CD4-positive, alpha-beta T cell (primary cell): ENCODE measurements around the gene PKNOX1. TPM values are rescaled to one million over a fixed set of nuclear protein-coding genes. Genes with fewer than 3 reads are reported as not detected.
"Not testable (repeated sequence)": the region's sequence is repeated elsewhere in the genome, so short reads cannot be mapped to it uniquely, and the experiment has no call there.

ENCODE experiments used
- ATAC-seq: fragments of 200-7000 bp; cut with Tn5 transposase; one replicate; pipeline ENCODE4 v1.10.0; 2022; ENCODE audit warnings: mild to moderate bottlenecking; ENCODE audit not compliant: poor library complexity
- CTCF ChIA-PET: fragments of 350-600 bp; sonication (Branson Sonifier 250); formaldehyde crosslinking; loops from one replicate; lab custom pipeline; 2021; ENCODE audit warnings: antibody characterized with exemption, inconsistent platforms; lab: Charles Lee
- POLR2A ChIA-PET: fragments of 350-600 bp; sonication (Branson Sonifier 250); formaldehyde crosslinking; loops from one replicate; lab custom pipeline; 2021; ENCODE audit warnings: antibody characterized with exemption, inconsistent platforms; lab: Charles Lee
- DNase-seq, 14 experiments: peaks; one replicate each; pipeline ENCODE4 v3.0.0-alpha.2; 2013 to 2020; ENCODE audit warnings: mixed read lengths in 2 of 14
- H3K27ac ChIP-seq, 2 donors: one replicate each; pipeline versions ENCODE4 v1.5.1 to v1.7.0; 2013; ENCODE audit warnings: low read length in 2 of 2, low read depth in 1 of 2, mild to moderate bottlenecking in 1 of 2
- H3K27me3 ChIP-seq, 2 experiments: 1 replicate in 1 of 2; 2 replicates in 1 of 2; pipeline versions ENCODE4 v1.6.1 to v1.7.0; 2013; ENCODE audit warnings: low read length in 2 of 2, control low read depth in 1 of 2, mild to moderate bottlenecking in 1 of 2, moderate library complexity in 1 of 2; ENCODE audit not compliant: insufficient read depth in 2 of 2, control insufficient read depth in 1 of 2
- H3K36me3 ChIP-seq: one replicate; pipeline ENCODE4 v1.6.1; 2013; ENCODE audit warnings: low read length, control low read depth; ENCODE audit not compliant: insufficient read depth
- H3K4me1 ChIP-seq: one replicate; pipeline ENCODE4 v1.6.1; 2013; ENCODE audit warnings: low read length, control low read depth; ENCODE audit not compliant: insufficient read depth
- H3K4me3 ChIP-seq: one replicate; pipeline ENCODE4 v1.5.1; 2013; ENCODE audit warnings: mild to moderate bottlenecking, low read length, moderate library complexity
- H3K9me3 ChIP-seq, 2 experiments: 1 replicate in 1 of 2; 2 replicates in 1 of 2; pipeline versions ENCODE4 v1.6.1 to v1.7.0; 2013; ENCODE audit warnings: low read length in 2 of 2, mild to moderate bottlenecking in 2 of 2, control low read depth in 1 of 2, moderate library complexity in 1 of 2; ENCODE audit not compliant: control insufficient read depth in 1 of 2, insufficient read depth in 1 of 2
- H3K27ac Mint-ChIP-seq: one replicate; pipeline ENCODE4 v1.8.0; 2020; ENCODE audit warnings: mixed read lengths
- H3K27me3 Mint-ChIP-seq: one replicate; pipeline ENCODE4 v1.8.0; 2021; ENCODE audit warnings: mixed read lengths
- H3K36me3 Mint-ChIP-seq: one replicate; pipeline ENCODE4 v1.8.0; 2021; ENCODE audit warnings: low read depth, mixed read lengths
- H3K4me1 Mint-ChIP-seq: one replicate; pipeline ENCODE4 v1.8.0; 2021; ENCODE audit warnings: low read depth, mixed read lengths
- H3K4me3 Mint-ChIP-seq: one replicate; pipeline ENCODE4 v1.8.0; 2020; ENCODE audit warnings: mild to moderate bottlenecking, mixed read lengths
- H3K9me3 Mint-ChIP-seq: one replicate; pipeline ENCODE4 v1.8.0; 2020; ENCODE audit warnings: mixed read lengths
- intact Hi-C, 2 experiments: fragments of 100-400 bp; cut with DNase I in 1 of 2; cut with micrococcal nuclease in 1 of 2; formaldehyde crosslinking; loops; one replicate each; pipeline versions ENCODE4 v1.15.1 to v1.9.0; 2023 to 2025; cut with DNase I, micrococcal nuclease
- total RNA-seq, 174 experiments: library from RNA in 2 of 174; stranded (reverse) in 2 of 174; gene quantifications; one replicate each; pipeline ENCODE4 v1.2.3 and lab custom pipeline; 2021 to 2026
- TF ChIP-seq, protein P1 (sequence below): fragments of 200-600 bp; IDR thresholded peaks from one replicate; pipeline ENCODE4 v1.8.0; 2022; ENCODE audit warnings: antibody characterized with exemption, mild to moderate bottlenecking

The PKNOX1 gene
- total RNA-seq, 2 experiments from 2014 or later: 10.3 TPM

DNA sequence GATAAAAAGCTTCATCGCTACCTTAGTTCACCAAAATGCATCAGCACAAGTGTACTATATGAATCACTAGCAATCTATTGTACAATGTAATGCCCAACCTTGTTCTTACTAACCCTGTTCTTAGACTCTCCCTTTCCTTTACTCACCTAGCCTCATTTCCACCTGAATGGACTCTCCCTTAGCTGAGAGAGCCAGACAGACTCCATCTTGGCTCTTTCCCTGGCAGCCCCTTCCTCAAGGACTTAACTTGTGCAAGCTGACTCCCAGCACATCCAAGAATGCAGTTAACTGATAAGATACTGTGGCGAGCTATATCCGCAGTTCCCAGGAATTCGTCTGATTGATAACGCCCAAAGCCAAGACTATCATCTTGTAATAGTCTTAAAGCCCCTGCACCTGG is 38.0 kb upstream of the PKNOX1 start:
- intact Hi-C loops, H3K9me3 ChIP-seq, H3K4me1 ChIP-seq, H3K36me3 Mint-ChIP-seq, DNase-seq, H3K27me3 ChIP-seq, H3K27ac Mint-ChIP-seq, H3K27ac ChIP-seq, H3K4me3 Mint-ChIP-seq, CTCF ChIA-PET, H3K9me3 Mint-ChIP-seq, ATAC-seq, H3K36me3 ChIP-seq, H3K27me3 Mint-ChIP-seq, H3K4me3 ChIP-seq, POLR2A ChIA-PET, H3K4me1 Mint-ChIP-seq: not testable (repeated sequence)

DNA sequence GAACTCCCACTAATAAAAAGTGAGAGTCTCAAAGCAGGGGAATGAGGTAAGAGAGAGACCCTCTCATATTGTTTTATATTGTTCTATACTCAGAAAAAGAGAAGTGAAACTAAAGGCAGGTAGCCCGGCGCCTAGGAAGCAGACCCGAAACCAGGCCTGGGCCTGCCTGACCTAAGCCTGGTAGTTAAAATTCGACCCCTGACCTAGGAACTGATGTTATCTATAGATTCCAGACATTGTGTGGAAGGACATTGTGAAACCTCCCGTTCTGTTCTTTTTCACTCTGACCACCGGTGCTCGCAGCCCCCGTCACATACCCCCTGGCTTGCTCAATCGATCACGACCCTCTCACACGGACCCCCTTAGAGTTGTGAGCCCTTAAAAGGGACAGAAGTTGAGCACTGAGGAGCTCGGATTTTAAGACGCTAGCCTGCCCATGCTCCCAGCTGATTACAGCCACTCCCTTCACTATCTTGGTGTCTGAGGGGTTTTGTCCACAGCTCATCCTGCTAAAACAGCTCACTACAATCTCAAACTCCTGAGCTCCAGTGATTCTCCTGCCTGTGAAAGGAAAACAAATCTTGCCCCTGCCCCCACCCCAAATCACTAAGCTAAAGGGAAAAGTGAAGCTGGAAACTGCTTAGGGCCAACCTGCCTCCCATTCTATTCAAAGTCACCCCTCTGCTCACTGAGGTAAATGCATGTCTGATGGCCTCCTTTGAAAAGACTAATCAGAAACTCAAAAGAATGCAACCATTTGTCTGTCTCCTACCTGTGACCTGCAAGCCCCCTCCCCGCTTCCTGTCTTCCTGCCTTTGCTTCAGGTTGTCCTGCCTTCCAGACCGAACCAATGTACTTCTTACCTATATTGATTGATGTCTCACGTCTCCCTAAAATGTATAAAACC is 37.1 kb upstream of the PKNOX1 start:
- H3K9me3 ChIP-seq, H3K36me3 ChIP-seq, POLR2A ChIA-PET, H3K4me1 ChIP-seq, H3K27ac Mint-ChIP-seq, H3K27me3 ChIP-seq, H3K27me3 Mint-ChIP-seq, H3K27ac ChIP-seq, H3K4me3 ChIP-seq, intact Hi-C loops, H3K4me1 Mint-ChIP-seq, H3K9me3 Mint-ChIP-seq, H3K4me3 Mint-ChIP-seq, ATAC-seq, CTCF ChIA-PET, DNase-seq, H3K36me3 Mint-ChIP-seq: not testable (repeated sequence)

DNA sequence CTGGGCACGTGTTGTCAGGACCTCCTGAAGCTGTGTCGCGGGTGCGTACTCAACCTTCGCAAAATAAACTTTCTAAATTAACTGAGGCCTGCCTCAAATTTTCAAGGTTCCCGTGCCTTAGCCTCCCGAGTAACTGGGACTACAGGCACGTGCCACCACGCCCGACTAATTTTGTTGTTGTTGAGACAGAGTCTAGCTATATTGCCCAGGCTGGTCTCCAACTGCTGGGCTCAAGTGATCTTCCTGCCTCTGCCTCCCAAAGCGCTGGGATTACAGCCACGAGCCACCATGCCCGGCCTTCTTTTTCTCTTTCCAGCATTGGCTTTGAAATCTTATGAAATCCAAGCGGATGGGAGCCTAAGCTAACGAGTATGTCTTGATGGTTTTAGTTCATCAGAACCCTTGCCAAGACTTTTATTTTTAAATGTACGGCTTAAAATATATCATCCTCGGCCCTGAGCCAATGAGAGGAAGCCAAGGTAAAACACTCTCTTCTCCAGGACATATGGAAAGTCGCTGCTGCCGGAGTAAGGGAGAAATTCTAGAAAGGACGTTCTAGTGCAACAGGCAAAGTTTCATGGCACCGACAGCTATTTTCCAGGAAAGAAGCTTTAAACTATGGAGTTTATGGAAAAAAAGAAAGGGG is 36.3 kb upstream of the PKNOX1 start:
- no peak overlapping the region for H3K4me3 ChIP-seq
- no peak overlapping the region for H3K27ac ChIP-seq
- no peak for DNase-seq
- intact Hi-C loops: no loop called here
- H3K27me3 ChIP-seq: no peaks in the 10 kb centered on the region
- no peaks in the 10 kb centered on the region for H3K4me1 ChIP-seq
- Mint-ChIP-seq H3K36me3 (no peaks in the 10 kb centered on the region), H3K9me3 (no peaks in the 10 kb centered on the region), H3K27me3 (no peaks in the 10 kb centered on the region), H3K4me1 (no peaks in the 10 kb centered on the region), H3K27ac (no peak overlapping the region), H3K4me3 (no peak overlapping the region)
- POLR2A ChIA-PET: no interaction called here
- no peaks in the 10 kb centered on the region for H3K36me3 ChIP-seq
- CTCF ChIA-PET: no interaction called here
- H3K9me3 ChIP-seq: no peaks in the 10 kb centered on the region
- TF ChIP-seq, protein P1, sequence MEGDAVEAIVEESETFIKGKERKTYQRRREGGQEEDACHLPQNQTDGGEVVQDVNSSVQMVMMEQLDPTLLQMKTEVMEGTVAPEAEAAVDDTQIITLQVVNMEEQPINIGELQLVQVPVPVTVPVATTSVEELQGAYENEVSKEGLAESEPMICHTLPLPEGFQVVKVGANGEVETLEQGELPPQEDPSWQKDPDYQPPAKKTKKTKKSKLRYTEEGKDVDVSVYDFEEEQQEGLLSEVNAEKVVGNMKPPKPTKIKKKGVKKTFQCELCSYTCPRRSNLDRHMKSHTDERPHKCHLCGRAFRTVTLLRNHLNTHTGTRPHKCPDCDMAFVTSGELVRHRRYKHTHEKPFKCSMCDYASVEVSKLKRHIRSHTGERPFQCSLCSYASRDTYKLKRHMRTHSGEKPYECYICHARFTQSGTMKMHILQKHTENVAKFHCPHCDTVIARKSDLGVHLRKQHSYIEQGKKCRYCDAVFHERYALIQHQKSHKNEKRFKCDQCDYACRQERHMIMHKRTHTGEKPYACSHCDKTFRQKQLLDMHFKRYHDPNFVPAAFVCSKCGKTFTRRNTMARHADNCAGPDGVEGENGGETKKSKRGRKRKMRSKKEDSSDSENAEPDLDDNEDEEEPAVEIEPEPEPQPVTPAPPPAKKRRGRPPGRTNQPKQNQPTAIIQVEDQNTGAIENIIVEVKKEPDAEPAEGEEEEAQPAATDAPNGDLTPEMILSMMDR: no peak
- no peak for ATAC-seq

DNA sequence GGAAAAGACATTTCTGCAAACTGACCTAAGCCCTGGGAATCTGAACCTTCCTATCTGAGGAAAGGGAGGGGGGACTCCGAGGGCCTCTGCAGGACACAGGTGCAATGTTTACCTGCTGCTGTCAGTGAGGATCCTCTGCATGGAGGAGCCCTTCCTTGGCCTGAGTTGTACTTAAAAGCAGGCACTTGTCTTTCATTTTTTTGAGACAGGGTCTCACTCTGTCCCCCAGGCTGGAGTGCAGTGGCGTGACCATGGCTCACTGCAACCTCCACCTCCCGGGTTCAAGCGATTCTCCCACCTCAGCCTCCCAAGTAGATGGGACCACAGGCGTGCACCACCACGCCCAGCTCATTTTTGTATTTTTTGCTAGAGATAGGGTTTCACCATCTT is 35.8 kb upstream of the PKNOX1 start:
- H3K9me3 ChIP-seq, H3K27me3 ChIP-seq, DNase-seq, H3K9me3 Mint-ChIP-seq, H3K36me3 Mint-ChIP-seq, H3K27me3 Mint-ChIP-seq, intact Hi-C loops, H3K27ac Mint-ChIP-seq, H3K4me3 ChIP-seq, H3K27ac ChIP-seq, ATAC-seq, H3K4me3 Mint-ChIP-seq, CTCF ChIA-PET, H3K4me1 ChIP-seq, H3K36me3 ChIP-seq, H3K4me1 Mint-ChIP-seq: not testable (repeated sequence)
- POLR2A ChIA-PET: interaction anchor here (1.0 kb wide), 1 partner anchor 36 kb away, joined by 5 read pairs; the partner anchor contains the start of gene PKNOX1
